Stimulated activated CD4-positive, alpha-beta T cell treated with anti-CD3 and anti-CD28 coated beads, Interleukin-15, amount 100 ng/mL, for 1 hour (primary cell): Measurements from ENCODE around the gene TMEM30A.

Source experiments
- DNase-seq, 2 donors: peaks; one replicate each; pipeline ENCODE4 v3.0.0-alpha.2; 2020; ENCODE audit warnings: low read depth in 1 of 2, low spot score in 1 of 2

Gene TMEM30A

GRCh38 chr6:75284632-75285282 is at the start of gene TMEM30A:
TSS of gene TMEM30A (minus strand) at chr6:75284792. CDS start at chr6:75284638, 154 bp downstream.
- peak; percentile 87 to 90 for DNase-seq

- no peak for DNase-seq
Observed at GRCh38 chr6:75333676-75334200, 49.1 kb upstream of the TMEM30A start.

- no peak for DNase-seq
Observed at GRCh38 chr6:75331151-75331550, 46.6 kb upstream of the TMEM30A start.

DNA sequence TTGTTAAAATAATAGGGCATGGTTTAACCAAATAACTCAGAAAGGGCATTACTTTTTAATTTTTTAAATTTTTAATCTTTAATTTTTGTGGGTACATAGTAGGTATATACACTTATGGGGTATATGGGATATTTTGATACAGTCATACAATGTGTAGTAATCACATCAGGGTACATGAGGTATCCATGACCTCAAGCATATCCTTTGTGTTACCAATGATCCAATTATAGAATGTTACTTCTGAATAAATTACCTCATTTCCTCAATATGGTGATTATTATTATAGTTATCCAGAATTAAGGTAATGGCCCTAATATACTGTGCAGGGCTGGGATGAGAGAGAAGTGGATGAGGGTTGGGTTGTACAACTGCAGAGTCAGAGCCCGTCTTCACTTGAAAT is 45.1 kb upstream of the TMEM30A start:
- no peak for DNase-seq

DNA sequence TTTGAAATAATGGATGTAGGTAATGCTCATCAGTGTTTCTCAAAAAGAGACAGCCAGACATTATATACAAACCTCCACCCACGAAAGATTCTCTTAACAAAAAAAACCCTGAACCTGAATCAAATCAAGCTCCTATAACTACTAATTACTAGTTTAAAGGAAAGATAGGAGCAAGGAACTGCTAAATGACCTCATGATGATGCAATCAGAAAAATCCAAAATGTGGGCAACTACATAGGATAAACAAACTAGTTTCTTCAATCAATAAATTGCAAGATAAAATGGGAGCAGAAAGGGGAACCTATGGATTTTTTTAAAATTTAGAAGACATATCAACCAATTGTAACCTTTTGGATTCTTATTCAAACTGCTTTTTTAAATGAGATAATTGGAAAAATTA is 43.2 kb upstream of the TMEM30A start:
- DNase-seq, result no peak

GRCh38 chr6:75326557-75327258 is 42.1 kb upstream of the TMEM30A start:
- no peak for DNase-seq

- DNase-seq, result no peak
Observed at GRCh38 chr6:75318900-75319299, 34.3 kb upstream of the TMEM30A start.

GRCh38 chr6:75317503-75318206 is 33.1 kb upstream of the TMEM30A start:
- DNase-seq, result no peak

- no peak for DNase-seq
Observed at GRCh38 chr6:75315978-75316377, 31.4 kb upstream of the TMEM30A start.

DNA sequence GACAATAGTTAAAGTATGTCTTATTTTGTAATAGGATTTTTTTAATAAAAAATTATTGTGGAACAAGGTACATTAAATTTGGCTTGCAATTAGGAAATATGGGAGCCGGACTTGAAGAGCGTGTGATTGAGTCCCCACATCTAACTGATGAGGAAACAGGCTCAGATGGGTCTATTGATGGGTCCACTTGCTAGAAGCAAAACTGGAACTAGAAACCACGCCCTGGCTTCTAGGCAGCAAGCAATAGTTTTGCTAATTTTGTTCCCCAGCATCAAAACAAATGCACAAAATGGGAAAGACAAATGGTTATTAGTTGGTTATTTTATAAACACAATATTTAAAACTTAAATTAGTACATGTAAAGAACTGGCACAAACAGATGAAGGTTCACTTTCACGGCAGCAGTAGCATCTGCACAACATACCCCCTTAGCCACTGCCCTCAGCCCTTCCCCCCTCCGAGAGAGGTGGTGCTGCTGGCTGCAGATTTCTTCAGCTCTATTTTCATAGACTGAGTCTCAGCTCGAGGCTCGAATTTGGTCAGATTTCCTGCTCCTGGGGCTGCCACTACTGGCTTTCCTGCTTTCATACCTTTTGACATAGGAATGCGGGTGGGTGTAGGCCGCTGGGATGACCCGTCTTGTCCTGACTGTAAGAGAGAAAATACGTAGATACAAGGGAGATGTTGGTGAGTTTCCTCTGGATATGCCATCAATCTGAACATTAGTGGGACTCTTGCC is 23.8 kb upstream of the TMEM30A start:
- no peak for DNase-seq

- DNase-seq, result no peak
Observed at GRCh38 chr6:75307364-75308004, 22.9 kb upstream of the TMEM30A start.

GRCh38 chr6:75306064-75306463 is 21.5 kb upstream of the TMEM30A start:
- DNase-seq, result no peak

- no peak for DNase-seq
Observed at GRCh38 chr6:75305573-75305972, 21.0 kb upstream of the TMEM30A start.

GRCh38 chr6:75302280-75302679 is 17.7 kb upstream of the TMEM30A start:
- DNase-seq, result no peak

DNA sequence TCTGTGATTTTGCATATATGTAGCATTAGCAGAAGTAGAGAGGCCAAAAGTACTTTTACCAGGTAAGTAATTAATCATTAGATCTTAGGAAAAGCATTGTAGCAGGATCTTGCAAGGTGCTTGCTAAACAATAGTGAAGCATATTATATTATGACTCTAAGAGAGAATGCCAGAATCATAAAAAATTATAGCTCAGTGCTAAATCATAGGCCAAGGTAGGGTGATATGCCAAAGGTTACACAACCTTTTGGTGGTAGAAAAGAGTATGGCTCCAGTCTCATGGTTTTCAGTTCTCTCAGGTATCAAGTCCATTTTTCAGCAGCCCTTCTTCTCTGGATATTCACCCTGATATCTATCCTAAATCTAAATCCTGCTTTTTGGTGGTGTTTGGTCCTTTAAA is 16.9 kb upstream of the TMEM30A start:
- DNase-seq, result no peak

- DNase-seq, result no peak
Observed at GRCh38 chr6:75301088-75301487, 16.5 kb upstream of the TMEM30A start.

- no peak for DNase-seq
Observed at GRCh38 chr6:75300531-75300855, 15.9 kb upstream of the TMEM30A start.

DNA sequence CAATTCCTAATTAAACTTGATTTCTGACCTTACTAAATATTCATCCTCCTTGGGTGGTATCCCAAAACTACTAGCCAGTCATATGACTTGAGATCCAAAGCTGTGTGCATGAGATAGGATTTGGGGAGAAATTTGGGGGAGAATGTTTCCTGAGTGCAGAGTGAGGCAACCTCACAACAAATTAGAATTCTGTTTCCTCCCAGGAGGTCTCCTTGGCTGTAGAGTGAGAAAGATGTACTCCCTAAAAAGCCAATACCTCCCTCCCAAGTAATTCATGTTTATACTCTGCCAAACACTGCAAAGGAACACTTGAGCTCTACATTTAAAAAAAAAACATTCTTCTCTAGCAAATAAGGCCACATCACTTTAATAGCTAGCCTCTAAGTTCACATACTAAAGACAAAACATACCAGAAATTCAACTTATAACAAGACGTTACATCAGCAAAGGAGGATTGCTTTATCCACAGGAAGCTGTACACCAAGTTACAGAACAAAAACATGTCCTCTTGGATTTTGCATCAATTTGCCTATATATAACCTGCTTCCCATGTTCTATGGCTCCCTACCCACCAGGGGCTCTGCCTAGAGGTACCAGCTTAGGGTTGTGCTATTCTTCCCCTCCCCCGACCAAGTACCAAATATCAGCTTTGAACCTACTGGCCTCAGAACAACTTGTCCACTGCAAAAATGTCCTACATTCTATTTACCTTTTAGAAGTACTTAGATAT is 15.4 kb upstream of the TMEM30A start:
- no peak for DNase-seq

- no peak for DNase-seq
Observed at GRCh38 chr6:75296811-75297779, 12.5 kb upstream of the TMEM30A start.
